ENCODE measurements around the gene CPPED1. TPM values are rescaled to one million over a fixed set of nuclear protein-coding genes. Genes with fewer than 3 reads are reported as not detected.

Gene CPPED1
- total RNA-seq, 1 experiment from 2014 or later = 7.7 TPM

GRCh38 chr16:12611916-12612597 lies 191.6 kb downstream of the CPPED1 start:
- Histone ChIP-seq H3K36me3 (ENCODE audit: low read depth, low read length) (no peaks in the 10 kb centered on the region), H3K9me3 (ENCODE audit: low read length) (no peaks in the 10 kb centered on the region), H3F3A (ENCODE audit: low read length, unreplicated experiment) (no peaks in the 10 kb centered on the region), H3K27me3 (ENCODE audit: low read length) (no peaks in the 10 kb centered on the region), H3K4me1 (ENCODE audit: insufficient read depth, low read length) (peaks cover 24% of the 10 kb centered on the region), H4K20me1 (ENCODE audit: low read length) (no peaks in the 10 kb centered on the region), H3K9me2 (replicated peaks; ENCODE audit: low read length) (no peaks in the 10 kb centered on the region), H3K4me2 (ENCODE audit: low read length) (peak overlapping the region; percentile 27), H3K4me3 (ENCODE audit: low read length) (no peak overlapping the region), H3K27ac (ENCODE audit: low read length) (peak overlapping the region; percentile 92), H2AFZ (ENCODE audit: low read length) (peak overlapping the region; percentile 53; the same call in 1 of the 2 replicates), H3K79me2 (ENCODE audit: low read length) (no peaks in the 10 kb centered on the region), H3K9ac (ENCODE audit: low read length) (peak overlapping the region; percentile 39; the same call in 1 of the 2 replicates)
- no peak for ATAC-seq
- intact Hi-C loops (cut with micrococcal nuclease) = no loop called here
- no peak for TF ChIP-seq EZH2phosphoT487 (IDR thresholded peaks at IDR 0.05; ENCODE audit: borderline replicate concordance, low read length)
- TF ChIP-seq EZH2 (IDR thresholded peaks at IDR 0.05; ENCODE audit: low read length, unreplicated experiment) = no peak
- TF ChIP-seq CTCF (conservative IDR thresholded peaks at IDR 0.05; ENCODE audit: low read depth, low read length) = no peak
- DNase-seq = no peak
- ChIA-PET POLR2A (ENCODE audit: unreplicated experiment) (no interaction called here), CTCF (no interaction called here)
- BruUV-seq (replicated peaks) = no TSS peak

DNA sequence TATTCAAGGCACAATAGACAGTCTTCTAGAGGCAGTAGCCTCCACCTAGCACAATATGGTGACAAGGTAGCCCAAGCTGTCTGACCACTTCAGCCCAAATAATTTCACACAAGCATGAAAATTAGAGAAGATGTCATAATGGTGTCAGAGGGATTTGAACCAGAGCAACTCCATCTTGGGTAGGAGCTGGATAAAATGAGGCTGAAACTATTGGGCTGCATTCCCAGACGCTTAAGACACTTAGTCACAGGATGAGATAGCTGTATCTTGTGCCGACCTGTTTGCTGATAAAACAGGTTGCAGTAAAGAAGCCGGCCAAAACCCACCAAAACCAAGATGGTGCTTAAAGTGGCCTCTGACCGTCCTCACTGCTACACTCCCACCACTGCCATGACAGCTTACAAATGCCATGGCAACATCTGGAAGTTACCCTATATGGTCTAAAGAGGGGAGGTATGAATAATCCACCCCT lies 192.6 kb downstream of the CPPED1 start:
- CTCF ChIA-PET = no interaction called here

More for the DNA sequence above, 192.6 kb downstream of the CPPED1 start:
- no peaks in the 10 kb centered on the region for H3K9me3 ChIP-seq (ENCODE audit: low read length)
- peaks cover 24% of the 10 kb centered on the region for H3K4me1 ChIP-seq (ENCODE audit: insufficient read depth, low read length)
- ATAC-seq = no peak
- H4K20me1 ChIP-seq (ENCODE audit: low read length) = no peaks in the 10 kb centered on the region
- no peak overlapping the region for H3K4me3 ChIP-seq (ENCODE audit: low read length)
- H3K9ac ChIP-seq (ENCODE audit: low read length) = no peak overlapping the region
- no peak overlapping the region for H3K27ac ChIP-seq (ENCODE audit: low read length)
- intact Hi-C loops (cut with micrococcal nuclease) = no loop called here
- BruUV-seq (replicated peaks) = no TSS peak
- no peaks in the 10 kb centered on the region for H3K9me2 ChIP-seq (replicated peaks; ENCODE audit: low read length)
- DNase-seq = no peak
- TF ChIP-seq EZH2 (IDR thresholded peaks at IDR 0.05; ENCODE audit: low read length, unreplicated experiment) (no peak), CTCF (conservative IDR thresholded peaks at IDR 0.05; ENCODE audit: low read depth, low read length) (no peak), EZH2phosphoT487 (IDR thresholded peaks at IDR 0.05; ENCODE audit: borderline replicate concordance, low read length) (no peak)
- POLR2A ChIA-PET (ENCODE audit: unreplicated experiment) = no interaction called here
- H3K36me3 ChIP-seq (ENCODE audit: low read depth, low read length) = no peaks in the 10 kb centered on the region
- H2AFZ ChIP-seq (ENCODE audit: low read length) = no peak overlapping the region
- no peaks in the 10 kb centered on the region for H3K27me3 ChIP-seq (ENCODE audit: low read length)
- no peak overlapping the region for H3K4me2 ChIP-seq (ENCODE audit: low read length)
- H3F3A ChIP-seq (ENCODE audit: low read length, unreplicated experiment) = no peaks in the 10 kb centered on the region
- no peaks in the 10 kb centered on the region for H3K79me2 ChIP-seq (ENCODE audit: low read length)
